Measurements from ENCODE around the gene TJP3.

DNA sequence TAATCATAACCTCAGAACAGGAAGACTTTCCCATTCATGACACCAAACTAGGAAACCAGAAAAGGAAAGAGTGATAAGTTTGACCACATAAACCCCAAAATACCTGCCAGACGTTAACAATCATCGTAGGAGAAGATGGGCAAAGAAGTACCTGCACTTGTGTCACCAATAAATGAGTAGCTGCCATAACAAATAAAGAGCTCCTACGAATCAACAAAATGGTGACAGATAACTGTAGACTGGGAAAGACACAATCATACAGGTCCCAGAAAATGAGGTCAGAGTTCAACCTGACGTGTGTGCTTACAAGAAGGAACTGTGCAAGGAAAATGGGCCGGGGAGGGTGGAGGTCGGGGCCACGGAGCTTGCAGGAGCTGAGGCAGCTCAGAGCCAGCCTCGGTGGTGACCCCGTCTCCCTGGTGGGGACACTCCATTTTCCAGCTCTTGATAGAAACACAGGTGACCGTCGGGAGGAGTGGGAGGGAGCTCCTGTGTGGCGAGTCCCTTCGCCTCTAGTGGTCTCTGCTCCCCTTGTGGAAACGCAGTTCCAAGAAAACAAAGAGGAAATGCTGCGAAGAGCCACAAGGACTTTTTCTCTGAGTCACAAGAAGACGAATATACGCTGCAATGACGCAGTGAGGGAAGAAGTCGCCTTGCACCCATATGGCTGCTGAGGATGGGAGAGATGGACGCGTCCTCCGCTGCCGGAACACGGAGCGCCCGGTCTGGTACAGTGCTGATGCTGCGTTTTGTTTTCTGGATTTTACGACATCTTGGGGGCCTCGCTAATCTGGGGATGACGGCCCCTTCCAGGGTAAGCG is 17.4 kb upstream of the TJP3 start:
- TF ChIP-seq CTCF (IDR thresholded peaks at IDR 0.05; ENCODE audit: insufficient read depth, low read depth, low read length) (no peak), EZH2 (IDR thresholded peaks at IDR 0.05; ENCODE audit: insufficient read depth, low read length) (no peak)

All from astrocyte (in vitro differentiated cells and primary cell).